Kidney capillary endothelial cell (primary cell): Measurements from ENCODE around the gene SEMA3B.
"Not testable (repeated sequence)": the region's sequence is repeated elsewhere in the genome, so short reads cannot be mapped to it uniquely, and the experiment has no call there.

ENCODE experiments used
- DNase-seq: peaks from one replicate; pipeline ENCODE4 v3.0.0-alpha.2; 2018; ENCODE audit warnings: low spot score

Gene SEMA3B

DNA sequence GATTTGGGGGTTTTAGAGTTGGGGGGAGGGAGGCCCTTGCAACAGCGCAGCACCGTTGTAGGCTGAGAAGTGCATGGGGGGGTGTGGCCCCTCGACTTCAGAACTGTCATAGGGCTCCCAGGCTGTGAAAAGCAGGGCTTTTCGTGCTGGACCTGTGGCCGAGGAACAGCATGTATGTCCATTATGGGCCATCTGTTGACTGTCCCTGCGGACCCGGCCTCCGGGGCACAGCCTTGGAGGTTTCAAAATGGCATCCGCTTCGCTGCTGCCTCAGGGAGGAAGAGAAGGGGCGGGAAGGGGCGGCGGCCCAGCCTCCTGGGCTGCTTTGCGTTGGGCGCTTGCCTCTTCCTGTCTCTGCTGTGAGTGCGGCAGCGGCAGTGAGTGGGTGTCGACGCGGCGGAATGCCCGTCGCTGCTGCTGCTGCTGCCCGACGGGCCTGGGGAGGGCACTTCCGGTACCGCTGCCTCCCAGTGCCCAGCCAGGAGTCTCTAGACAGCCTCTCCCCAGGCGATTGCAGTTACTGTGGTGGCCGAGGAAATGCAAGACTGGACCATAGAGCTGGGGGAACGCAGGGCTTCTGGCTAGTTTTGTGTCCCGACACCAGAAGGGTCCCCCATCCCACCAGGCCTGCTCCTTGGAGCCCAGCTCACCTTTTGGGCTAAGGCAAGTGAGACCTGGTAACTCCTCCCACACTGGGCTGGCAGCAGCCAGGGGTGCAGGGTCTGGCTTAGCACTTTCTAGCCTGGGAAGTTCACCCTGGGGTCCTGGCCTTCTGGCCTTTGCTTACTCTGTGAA lies 31.0 kb upstream of the SEMA3B start:
- peak; percentile 84 for DNase-seq

DNA sequence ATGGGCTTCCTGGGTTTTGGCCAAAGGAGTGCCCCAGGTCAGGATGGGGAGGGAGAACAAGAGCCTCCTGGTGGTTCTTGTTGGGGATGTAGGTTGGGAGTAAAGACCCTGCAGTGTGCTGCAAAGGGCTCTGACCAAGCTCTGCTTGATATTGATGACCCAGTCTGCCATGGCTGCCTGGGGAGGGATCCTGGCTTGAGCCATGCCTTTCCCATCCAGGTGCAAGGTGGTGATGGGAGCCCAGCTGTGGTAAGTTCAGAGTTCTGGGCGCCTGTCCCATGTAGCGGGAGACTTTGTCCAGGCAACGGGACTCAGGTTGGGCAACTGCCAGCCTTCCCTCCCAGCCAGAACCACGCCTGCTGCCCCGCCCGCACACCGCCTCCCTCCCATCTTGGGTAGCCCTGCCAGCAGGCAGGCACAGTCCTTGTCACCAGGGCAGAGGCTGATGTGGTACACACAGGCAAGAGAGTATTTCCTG lies 30.4 kb upstream of the SEMA3B start:
- DNase-seq, result no peak

DNA sequence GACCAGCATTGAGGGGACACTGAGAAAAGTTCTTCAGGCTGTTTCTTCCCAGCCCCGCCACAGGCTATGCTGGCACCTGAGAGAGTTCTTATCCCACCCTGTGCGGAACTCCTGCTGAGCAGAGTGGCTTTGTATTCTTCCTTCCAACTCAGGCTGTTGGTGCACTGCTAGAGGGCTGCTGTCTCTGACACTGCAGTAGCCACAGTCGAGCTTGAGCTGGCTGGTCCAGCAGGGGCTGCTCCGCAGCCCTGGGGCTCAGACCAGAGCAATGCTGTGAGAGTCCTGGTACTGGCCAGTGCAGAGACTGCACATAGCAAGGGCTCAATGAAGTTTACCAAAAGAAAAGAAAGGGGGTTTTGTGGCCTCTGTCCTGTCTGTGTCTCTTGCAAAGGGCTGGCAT lies 29.3 kb upstream of the SEMA3B start:
- no peak for DNase-seq

DNA sequence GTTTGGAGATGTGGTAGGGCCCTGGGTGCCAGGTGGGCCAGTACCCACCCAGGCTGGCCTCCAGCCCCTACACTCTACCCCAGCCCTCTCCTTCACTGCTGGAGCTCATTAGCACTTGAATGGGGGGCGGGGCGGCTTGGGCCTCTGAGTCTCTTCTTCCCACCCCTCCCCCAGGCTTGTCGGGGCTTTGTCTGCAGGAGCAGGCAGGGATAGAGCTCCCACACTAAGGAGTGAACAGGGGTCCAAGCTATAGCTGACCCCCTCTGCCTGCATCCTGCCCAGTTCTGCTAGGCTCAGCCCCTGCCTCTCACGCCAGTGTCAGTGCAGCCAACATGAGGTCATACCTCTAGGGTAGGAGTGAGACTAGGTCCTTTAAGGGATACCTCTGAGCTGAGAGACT lies 27.8 kb upstream of the SEMA3B start:
- DNase-seq, result no peak

DNA sequence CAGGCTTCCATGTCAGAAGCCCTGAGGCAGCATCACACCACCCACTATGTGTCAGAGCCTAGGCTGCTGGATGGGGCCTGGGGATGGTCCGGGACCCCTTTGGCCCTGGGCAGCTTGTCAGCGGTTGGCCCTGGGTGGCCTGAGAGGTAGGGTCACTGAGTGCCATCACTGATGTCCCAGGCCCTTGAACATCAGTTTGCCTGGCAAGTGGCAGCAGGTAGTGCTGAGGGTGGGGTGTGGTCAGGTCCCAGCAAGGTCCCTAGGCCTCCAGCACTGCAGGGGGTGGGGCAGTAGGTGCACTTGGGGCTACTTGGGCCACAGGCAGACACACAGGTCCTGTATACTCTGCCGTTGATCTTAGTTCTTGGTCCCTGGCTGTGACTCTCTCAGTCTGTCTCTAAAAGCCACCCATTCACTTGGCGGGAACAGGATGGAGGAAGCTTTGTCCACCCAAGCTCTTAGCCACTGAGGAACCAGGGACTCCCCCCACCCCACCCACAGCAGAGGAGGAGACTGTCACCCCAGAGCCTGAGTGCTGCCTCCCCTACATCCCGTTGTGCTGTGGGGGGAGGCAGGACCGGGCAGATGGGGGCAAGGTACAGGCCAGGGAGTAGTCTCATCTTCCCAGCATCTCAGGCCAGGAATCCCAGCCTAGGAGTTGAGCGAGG lies 27.1 kb upstream of the SEMA3B start:
- no peak for DNase-seq

DNA sequence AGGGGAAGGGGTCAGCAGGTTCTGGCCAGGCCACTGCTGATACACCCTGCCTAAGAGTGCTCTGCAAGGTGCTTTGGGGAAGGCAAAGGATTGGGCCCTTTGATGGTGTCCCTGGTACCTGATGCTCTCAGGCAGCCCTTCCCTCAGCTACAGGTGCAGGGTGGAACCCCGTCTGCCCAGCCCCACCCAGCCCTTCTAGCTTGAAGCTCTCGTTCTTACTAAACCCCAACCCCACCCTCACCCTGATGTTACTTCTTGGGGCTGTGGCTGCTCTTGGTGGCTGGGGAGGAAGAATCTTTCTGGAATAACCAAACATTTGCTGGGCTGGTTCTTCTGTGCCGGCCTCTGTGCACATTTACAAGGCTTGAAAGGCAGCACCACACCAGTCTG lies 26.6 kb upstream of the SEMA3B start:
- no peak for DNase-seq

DNA sequence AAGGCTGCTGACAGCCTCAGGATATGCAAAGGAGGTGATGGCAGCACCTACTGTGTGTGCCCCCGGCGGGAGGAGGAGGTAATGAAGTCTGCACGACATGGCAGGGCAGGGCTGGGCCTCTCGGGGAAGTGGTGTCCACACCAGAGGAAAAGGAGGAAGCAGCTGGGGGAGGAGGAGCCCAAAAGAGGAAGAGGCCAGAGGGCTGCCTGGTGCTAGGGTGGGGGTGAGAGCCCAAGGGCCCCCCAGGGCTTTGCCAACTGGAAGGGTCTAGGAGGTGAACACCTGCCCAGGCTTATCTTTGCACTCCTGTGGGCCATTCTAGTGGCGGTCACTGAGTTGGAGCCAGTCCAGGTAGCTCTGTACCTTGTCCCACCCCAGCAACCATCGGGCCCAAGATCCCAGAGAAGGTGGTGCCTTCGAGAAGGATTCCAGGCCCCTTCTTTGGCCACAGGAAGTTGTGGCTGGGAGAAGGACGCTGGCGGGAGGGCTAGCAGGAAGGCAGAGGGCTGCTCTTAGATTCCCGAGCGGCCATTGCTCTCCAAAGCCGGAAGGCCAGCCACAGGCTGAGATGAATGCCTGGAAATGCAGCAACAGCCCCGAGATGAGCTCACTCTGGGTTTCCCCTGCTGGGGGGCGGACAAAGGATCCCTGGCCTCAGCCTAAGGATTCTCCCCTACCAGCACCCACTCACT lies 25.9 kb upstream of the SEMA3B start:
- DNase-seq, result peak; percentile 91

DNA sequence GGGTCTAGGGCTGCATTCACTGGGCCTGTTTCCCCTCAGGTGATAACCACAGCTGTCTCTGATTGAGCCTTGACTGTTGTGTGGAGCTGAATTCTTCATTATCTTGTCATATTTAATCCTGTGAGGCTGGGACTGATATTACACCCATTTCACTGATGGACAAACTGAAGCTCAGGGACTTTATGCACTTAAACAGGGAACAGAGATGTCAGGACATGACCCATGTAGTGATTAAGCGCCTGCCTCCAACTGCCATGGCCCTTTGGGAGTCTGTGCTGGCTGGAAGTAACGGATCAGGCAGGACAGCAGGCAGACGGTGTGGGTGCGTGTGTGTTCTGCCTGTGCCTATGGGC lies 25.4 kb upstream of the SEMA3B start:
- no peak for DNase-seq

DNA sequence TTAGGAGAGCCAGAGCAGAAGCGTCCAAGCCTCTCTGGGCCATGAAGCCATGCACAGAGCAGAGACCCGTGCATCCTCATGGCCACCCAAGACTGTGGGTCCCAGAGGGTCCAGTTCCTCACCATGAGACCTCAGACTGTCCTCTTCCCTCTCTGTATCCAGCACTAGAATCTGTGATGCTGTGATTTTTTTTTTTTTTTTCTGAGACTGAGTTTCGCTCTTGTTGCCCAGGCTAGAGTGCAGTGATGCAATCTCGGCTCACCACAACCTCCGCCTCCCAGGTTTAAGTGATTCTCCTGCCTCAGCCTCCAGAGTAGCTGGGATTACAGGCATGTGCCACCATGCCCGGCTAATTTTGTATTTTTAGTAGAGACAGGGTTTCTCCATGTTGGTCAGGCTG lies 24.1 kb upstream of the SEMA3B start:
- DNase-seq, result not testable (repeated sequence)

DNA sequence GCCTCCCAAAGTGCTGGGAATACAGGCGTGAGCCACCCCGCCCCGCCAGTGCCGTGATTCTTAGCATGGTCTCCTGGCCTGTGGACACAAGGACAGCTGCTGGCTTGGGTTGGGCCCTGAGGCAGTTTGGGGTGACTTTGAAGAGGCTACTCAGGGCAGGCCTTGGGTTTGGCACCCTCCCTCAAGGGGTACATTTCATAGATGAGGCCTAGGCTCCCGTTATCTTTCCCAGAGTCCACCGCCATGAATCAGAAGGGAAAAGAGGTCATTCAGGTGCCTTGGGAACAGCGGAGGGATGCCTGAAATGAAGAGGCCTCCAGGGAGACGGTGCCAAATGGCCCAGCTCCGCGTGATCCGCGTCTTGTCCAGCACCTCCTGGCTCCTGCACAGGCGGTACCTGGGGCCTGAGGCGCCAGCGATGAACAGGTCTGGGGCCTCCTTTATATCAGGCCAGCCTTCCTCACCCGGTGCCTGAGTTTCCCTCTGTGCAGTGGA lies 23.6 kb upstream of the SEMA3B start:
- DNase-seq, result no peak

DNA sequence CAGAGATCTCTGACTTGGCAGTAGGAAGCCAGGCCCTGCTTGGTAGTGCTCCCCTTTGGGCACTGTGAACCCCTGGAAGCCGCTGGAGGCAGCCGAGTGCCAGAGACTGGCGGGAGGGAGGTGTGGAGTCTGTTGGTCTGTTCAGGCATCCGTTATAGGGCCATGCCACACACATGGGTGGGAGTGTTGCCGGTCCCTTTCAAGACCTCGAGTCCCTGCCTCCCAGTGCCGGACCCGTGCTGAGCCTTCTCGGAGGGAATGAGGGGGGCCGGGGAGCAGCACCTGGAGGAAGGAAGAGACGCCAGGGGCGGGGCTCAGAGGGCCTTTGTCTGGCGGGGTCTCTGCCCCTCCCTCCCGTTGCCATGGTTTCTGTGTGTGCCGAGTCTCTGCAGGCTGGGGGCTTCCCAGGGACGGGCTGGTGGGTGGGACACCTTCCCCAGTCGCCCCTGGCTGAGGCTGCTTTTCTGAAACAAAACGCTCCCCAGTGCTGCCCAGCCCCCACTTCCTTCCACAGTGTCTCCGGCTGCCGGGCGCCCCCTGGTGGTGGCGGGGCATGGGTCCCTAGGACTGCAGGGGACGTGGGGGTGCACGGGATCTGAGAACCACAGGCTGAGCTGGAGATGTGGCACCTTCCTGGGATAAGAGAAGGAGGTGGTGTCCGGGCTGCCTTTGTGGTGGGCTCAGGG lies 23.0 kb upstream of the SEMA3B start:
- peak; percentile 91 for DNase-seq

DNA sequence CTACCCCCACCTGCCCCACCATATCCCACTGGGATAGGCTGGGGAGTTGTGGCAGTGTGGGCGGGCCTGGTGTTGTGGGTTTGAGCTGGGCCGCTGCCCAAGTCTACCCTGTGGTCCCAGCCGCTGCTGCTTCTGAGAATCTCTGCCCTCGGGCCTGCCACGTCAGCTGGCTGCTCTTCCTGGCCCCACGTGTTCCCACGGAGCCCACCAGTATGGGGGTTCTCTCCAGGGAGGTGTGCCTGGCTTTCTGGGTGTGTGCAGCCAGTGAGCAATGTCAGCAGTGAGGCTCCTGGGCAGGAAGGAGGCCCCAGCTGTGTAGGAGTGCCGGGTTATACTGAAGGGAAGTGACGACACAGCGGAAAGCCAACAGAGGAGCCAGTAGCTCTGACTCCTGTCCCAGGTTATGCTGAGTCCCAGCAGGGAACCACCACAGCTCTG lies 22.4 kb upstream of the SEMA3B start:
- DNase-seq, result peak; percentile 92

DNA sequence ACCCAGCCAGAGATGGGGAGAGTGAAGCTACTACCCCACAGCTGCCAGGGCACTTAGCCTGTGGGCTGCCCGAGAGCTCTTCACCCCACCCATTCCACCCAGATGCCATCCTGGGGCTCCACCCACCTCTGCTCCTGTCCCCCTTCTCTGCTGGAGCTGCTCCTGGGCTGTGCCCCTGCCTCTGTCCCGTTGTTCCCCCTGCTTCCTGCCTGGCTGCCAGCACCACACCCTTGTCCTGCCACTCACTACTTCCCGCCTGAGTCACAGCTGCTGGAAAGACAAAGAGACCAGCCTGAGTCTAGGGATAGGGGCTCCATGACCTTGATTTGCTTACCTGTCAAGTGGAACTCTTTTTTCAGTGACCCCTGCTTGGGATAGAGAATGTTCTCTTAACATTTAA lies 20.6 kb upstream of the SEMA3B start:
- DNase-seq, result peak; percentile 82

DNA sequence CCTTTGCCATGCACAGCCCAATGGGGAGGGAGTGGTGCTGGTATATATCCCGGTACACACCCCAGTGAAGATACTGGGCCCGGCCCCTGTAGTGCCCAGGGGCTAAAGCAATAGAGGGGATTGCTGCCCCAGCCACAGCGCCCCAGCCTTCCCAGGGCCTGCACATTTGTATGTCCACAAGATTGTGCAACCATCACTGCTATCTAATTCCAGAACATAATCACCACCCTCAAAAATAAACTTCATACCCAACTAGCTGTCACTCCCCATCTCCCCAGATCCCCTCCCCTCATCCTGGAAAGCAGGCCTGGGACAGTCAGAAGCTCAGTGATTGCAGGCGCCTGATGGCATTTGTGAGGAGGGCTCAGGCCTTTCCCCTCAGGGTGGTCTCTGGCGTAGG lies 19.5 kb upstream of the SEMA3B start:
- no peak for DNase-seq

DNA sequence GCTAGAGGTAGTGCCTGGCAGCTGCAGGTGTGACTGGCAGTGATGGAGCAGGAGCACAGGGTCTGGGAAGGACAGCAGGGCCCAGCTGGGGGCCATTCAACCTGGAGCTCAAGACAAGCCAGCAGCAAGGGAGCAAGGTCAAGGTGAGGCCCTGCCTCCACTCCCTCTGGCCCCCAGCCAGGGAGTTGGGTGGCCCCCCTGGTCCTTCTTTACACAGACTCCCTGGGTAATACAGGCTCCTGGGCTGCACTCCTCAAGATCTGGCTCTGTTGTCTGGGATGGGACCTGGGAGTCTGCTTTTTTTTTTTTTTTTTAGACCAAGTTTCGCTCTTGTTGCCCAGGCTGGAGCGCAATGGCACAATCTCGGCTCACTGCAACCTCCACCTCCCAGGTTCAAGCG lies 18.4 kb upstream of the SEMA3B start:
- DNase-seq, result no peak

DNA sequence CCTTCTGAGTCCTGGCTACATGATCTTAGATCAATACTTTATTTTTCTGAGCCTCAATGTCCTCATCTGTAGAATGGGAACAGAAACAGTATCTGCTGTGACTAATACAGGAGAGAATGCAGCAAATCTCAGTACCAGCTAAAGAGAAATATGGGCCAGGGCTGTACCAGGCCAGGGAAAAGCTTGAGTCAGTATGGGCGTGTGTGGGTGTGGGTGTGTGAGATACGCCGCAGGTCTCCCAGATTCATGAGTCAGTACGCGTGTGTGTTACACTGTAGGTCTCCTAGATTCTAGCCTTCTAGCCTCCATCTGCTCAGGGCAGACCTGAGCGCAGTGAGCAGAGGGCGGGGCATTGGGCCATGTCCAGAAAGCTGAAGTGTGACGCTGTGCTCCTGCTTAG lies 17.7 kb upstream of the SEMA3B start:
- DNase-seq, result no peak

DNA sequence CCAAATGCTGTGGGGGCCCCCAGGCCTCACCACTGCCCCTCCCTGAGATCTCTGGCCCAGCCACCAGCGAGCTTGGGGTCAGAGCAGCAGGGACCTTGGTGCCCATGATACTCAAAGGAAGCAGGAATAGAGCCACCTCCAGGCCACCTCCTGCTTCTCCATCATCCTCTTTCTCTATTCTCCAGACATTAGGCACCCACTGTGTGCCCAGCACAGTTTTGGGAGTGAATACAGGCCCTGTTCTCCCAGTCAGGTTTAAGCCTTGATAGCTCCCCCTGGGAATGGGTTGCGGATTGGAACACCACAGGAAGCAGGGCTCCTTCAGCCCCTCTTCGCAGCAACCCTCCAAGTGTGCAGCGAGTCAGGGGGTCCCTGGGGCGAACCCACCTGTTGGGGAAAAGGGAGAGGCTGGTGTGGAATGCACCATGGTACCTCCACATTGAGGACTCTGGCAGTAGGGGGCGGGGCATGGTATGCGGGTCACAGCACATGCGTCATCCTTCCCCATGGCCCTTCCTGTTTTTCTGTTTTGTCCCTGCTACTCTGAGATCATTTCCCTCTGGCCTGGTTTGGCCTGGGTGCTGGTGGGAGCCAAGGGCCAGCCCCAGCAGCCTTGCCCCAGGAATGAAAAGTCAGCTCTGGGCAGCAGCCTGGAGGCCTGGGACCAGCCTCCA lies 14.2 kb upstream of the SEMA3B start:
- DNase-seq, result peak; percentile 84

DNA sequence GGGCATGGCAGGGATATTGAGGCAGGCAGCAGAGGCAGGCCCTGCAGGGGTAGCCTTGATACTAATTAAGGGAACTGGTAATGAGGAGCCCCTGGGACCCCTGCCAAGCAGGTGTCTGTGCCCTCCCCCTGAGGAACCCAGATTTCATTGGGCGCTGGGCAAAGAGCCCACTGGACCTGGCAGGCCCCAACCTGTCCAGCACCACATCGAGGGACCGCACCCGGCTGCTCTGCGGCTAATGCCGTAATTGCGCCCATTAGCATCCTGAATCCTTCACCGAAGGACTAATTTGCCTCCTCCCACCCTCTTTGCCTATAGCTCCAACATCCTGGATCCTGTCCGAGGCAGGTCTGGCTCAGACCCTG lies 13.7 kb upstream of the SEMA3B start:
- DNase-seq, result no peak

DNA sequence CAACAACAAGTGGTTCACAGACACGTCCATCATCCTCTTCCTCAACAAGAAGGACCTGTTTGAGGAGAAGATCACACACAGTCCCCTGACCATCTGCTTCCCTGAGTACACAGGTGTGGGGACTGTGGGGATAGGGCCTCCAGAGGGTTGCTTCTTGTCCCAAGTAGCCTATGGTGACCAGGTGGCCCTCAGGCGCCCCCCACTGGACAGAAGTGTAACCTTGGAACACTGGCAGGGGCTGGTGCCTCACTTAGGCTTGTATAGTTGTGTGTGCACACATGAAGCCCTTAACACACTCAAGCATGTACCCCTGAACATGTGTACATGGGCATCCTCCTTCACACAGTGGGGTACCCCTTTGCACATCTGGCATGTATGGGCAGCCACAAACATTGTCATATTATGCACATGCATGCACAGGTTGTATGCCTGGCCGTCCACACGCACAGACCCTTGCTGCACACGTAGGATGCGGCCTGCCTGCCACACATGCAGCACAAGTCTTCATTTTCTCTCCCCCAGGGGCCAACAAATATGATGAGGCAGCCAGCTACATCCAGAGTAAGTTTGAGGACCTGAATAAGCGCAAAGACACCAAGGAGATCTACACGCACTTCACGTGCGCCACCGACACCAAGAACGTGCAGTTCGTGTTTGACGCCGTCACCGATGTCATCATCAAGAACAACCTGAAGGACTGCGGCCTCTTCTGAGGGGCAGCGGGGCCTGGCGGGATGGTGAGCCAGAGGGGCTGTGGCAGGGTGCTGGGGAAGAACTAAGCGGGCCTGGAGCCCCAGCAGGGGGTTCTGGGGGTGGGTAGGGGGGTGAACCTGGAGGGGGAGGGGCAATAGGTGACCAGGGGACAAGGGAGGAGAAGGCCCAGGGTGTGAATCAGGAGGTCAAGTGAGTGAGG lies 11.7 kb upstream of the SEMA3B start:
- DNase-seq, result no peak

DNA sequence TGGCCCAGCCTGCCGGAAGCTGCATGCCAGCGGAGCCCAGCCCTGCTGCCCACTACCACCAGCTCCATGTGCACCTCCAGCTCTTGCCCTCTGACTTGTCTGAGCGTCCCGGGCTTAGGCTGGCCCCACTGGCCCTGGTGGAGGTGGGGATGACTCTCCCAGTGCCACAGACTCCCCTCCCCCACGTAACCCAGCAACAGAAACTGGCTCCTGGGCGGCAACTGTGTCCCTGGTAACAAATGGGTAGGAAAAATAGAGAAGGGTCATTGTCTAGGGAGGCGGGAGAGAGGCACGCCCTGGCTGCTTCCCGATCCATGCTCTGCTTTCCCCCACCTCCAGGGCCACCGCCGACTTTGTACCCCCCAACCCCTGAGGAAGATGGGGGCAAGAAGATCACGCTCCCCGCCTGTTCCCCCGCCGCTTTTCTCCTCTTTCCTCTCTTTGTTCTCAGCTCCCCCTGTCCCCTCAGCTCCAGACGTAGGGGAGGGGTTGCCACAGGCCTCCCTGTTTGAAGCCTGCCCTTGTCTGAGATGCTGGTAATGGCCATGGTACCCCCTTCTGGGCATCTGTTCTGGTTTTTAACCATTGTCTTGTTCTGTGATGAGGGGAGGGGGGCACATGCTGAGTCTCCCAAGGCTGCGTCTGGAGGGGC lies 10.8 kb upstream of the SEMA3B start:
- no peak for DNase-seq
